ENCODE results near the gene ANXA10.

GRCh38 chr4:168126952-168127351 is 34.6 kb downstream of the ANXA10 start:
- TF ChIP-seq CTCF (conservative IDR thresholded peaks at IDR 0.05; ENCODE audit: low read depth, low read length) = no peak
- TF ChIP-seq EZH2phosphoT487 (IDR thresholded peaks at IDR 0.05; ENCODE audit: borderline replicate concordance, low read length) = no peak
- TF ChIP-seq EZH2 (IDR thresholded peaks at IDR 0.05; ENCODE audit: low read length, unreplicated experiment) = no peak

Measured in PC-3 (cell line).